Measurements from ENCODE around the gene SFR1. TPM values are rescaled to one million over a fixed set of nuclear protein-coding genes. Genes with fewer than 3 reads are reported as not detected.

SFR1 gene
- total RNA-seq, 1 donor from 2014 or later = 0.32 TPM

GRCh38 chr10:104104926-104105325 is 17.0 kb upstream of the SFR1 start:
- intact Hi-C loops (cut with DNase I) = no loop called here

GRCh38 chr10:104109908-104110662 is 11.9 kb upstream of the SFR1 start:
- intact Hi-C loops (cut with DNase I) = no loop called here
- no peaks in the 10 kb centered on the region for H3K36me3 ChIP-seq

More at GRCh38 chr10:104104926-104105325, 17.0 kb upstream of the SFR1 start:
- DNase-seq (ENCODE audit: low spot score in 2 of 2) = no peak
- H3K27me3 ChIP-seq = no peaks in the 10 kb centered on the region
- H3K4me3 ChIP-seq = no peak overlapping the region
- TF ChIP-seq CTCF (IDR thresholded peaks at IDR 0.05) = no peak
- peaks cover 0 to 8% of the 10 kb centered on the region in 2 donors for H3K4me1 ChIP-seq
- peaks cover 0 to 4% of the 10 kb centered on the region in 2 donors for H3K9me3 ChIP-seq
- no peaks in the 10 kb centered on the region for H3K36me3 ChIP-seq
- no peak overlapping the region for H3K27ac ChIP-seq

GRCh38 chr10:104113376-104113956 is 8.5 kb upstream of the SFR1 start:
- H3K4me3 ChIP-seq = no peak overlapping the region
- H3K27me3 ChIP-seq = no peaks in the 10 kb centered on the region
- intact Hi-C loops (cut with DNase I) = no loop called here
- H3K36me3 ChIP-seq = no peaks in the 10 kb centered on the region
- no peak for TF ChIP-seq CTCF (IDR thresholded peaks at IDR 0.05)
- peaks cover 0 to 4% of the 10 kb centered on the region in 2 donors for H3K9me3 ChIP-seq
- no peak overlapping the region for H3K27ac ChIP-seq
- H3K4me1 ChIP-seq = no peaks in the 10 kb centered on the region
- DNase-seq (ENCODE audit: low spot score in 2 of 2) = no peak

More at GRCh38 chr10:104109908-104110662, 11.9 kb upstream of the SFR1 start:
- H3K27ac ChIP-seq = no peak overlapping the region
- no peak for DNase-seq (ENCODE audit: low spot score in 2 of 2)
- no peak overlapping the region for H3K4me3 ChIP-seq
- peaks cover 0 to 4% of the 10 kb centered on the region in 2 donors for H3K9me3 ChIP-seq
- no peaks in the 10 kb centered on the region for H3K4me1 ChIP-seq
- H3K27me3 ChIP-seq = no peaks in the 10 kb centered on the region
- no peak for TF ChIP-seq CTCF (IDR thresholded peaks at IDR 0.05)

GRCh38 chr10:104117839-104118323 is 4.1 kb upstream of the SFR1 start:
- H3K27ac ChIP-seq = no peak overlapping the region
- H3K4me1 ChIP-seq = peaks cover 0 to 13% of the 10 kb centered on the region in 2 donors
- intact Hi-C loops (cut with DNase I) = no loop called here
- H3K4me3 ChIP-seq = no peak overlapping the region
- DNase-seq (ENCODE audit: low spot score in 2 of 2) = no peak
- no peaks in the 10 kb centered on the region for H3K27me3 ChIP-seq
- no peaks in the 10 kb centered on the region for H3K36me3 ChIP-seq
- H3K9me3 ChIP-seq = no peaks in the 10 kb centered on the region
- TF ChIP-seq CTCF (IDR thresholded peaks at IDR 0.05) = no peak

GRCh38 chr10:104119996-104120395 is 2.0 kb upstream of the SFR1 start:
- Histone ChIP-seq H3K4me3 (peak overlapping the region in 1 of 2 donors; percentile 70), H3K27ac (peak overlapping the region; percentile 97 to 98), H3K4me1 (peaks cover 0 to 17% of the 10 kb centered on the region in 2 donors), H3K36me3 (no peaks in the 10 kb centered on the region), H3K27me3 (no peaks in the 10 kb centered on the region), H3K9me3 (no peaks in the 10 kb centered on the region)
- TF ChIP-seq CTCF (IDR thresholded peaks at IDR 0.05) = no peak
- intact Hi-C loops (cut with DNase I) = loop anchor here (5.0 to 10.0 kb wide), 3 partner anchors 217 to 425 kb away; partner anchors contain the start of genes CFAP58 and ITPRIP
- no peak for DNase-seq (ENCODE audit: low spot score in 2 of 2)
